ENCODE data around the gene IGSF21.

DNA sequence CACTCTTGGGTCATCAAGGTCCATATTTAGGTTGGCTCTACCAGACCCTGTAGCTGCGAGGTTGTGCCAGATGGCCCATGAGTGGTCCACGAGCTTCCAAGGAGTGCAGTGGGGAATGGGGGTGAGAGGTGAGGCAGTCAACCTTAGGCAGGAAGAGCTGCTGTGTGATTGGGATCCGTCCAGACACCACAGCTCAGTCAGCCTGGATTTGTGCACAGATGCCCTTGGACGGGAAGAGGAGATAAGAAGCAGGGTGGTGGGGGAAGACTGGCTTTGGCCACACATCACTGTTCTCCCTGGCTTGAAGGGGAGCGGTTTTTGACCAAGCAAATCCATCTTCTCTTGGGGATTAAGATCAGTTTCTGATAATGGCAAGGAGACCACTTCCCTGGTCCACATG lies 130.6 kb downstream of the IGSF21 start:
- TF ChIP-seq, protein P1, sequence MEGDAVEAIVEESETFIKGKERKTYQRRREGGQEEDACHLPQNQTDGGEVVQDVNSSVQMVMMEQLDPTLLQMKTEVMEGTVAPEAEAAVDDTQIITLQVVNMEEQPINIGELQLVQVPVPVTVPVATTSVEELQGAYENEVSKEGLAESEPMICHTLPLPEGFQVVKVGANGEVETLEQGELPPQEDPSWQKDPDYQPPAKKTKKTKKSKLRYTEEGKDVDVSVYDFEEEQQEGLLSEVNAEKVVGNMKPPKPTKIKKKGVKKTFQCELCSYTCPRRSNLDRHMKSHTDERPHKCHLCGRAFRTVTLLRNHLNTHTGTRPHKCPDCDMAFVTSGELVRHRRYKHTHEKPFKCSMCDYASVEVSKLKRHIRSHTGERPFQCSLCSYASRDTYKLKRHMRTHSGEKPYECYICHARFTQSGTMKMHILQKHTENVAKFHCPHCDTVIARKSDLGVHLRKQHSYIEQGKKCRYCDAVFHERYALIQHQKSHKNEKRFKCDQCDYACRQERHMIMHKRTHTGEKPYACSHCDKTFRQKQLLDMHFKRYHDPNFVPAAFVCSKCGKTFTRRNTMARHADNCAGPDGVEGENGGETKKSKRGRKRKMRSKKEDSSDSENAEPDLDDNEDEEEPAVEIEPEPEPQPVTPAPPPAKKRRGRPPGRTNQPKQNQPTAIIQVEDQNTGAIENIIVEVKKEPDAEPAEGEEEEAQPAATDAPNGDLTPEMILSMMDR (IDR thresholded peaks at IDR 0.05; ENCODE audit: low read depth, low read length): no peak
- TF ChIP-seq EZH2phosphoT487 (IDR thresholded peaks at IDR 0.05; ENCODE audit: low read depth): no peak

Data from OCI-LY3 (cell line).